Activated CD4-positive, alpha-beta T cell treated with anti-CD3 and anti-CD28 coated beads, Interleukin-2, amount 50 U/mL, for 24 hours (primary cell): Measurements from ENCODE around the gene MEX3C.

Experiments
- DNase-seq, 2 donors: peaks; one replicate each; pipeline ENCODE4 v3.0.0-alpha.2; 2020; ENCODE audit warnings: low read depth in 1 of 2, low spot score in 1 of 2

MEX3C gene

DNA sequence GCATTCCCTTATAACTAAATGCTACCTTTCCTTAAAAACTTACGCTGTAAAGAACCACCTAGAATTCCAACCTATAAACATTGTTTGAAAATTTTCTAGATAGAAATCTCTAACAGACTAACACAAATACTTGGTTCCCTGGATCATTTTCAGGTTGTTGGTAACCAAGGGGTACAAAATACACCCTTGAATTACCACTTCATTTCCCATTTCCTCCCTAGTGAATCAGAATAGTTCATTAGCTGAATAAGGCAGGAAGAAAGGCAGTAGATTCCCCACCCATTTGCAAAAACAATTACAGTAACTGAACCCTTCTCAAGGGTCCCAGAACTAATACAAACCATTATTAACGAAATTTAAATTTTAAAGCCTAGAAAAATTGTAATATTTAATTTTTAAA, 5.5 kb downstream of the MEX3C start:
- no peak for DNase-seq

GRCh38 chr18:51191128-51191717, 6.3 kb downstream of the MEX3C start:
- no peak for DNase-seq

DNA sequence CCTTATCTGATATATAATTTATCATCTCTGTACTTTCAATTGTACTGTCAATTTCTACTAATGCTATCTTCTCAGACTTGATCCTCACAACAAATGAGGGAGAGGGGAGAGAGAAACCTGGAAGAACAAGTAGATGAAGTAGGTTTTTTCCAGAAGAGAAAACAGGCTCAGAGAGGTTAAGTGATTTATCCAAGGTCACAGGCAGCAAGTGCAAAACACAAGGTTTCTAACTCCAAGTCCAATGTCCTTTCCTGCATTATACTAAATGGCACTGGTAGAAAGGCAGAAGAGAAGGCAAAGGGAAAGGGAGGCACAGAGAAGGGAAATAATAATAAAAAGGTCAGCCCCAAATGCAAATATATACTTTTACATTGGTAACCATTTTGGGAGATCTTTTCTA, 7.5 kb downstream of the MEX3C start:
- DNase-seq: no peak

DNA sequence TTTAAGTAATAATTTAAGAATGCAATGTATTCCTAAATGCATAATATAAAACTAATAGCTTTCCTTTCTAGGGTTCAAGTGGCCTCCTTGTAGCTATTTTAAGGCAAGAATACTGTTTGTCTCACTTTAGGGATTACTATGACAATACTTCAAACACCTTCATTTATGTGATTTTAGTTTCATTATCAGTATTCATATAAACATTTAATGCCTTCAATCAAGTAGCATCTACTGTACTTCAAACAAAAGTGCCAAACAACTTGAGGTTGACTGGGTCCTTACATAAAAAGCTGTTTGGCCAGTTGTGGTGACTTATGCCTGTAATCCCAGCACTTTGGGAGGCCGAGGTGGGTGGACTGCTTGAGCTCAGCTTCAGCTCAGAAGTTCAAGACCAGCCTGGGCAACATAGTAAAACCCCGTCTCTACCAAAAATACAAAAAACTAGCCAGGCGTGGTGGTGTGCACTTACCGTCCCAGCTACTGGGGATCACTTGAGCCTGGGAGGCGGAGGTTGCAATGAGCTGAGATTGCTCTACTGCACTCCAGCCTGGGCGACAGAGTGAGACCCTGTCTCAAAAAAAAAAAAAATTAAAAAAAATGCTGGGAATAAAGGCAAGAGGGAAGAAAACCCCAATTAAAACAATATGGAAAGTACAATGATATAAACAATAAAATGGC, 9.3 kb downstream of the MEX3C start:
- no peak for DNase-seq

GRCh38 chr18:51185075-51185474, 12.4 kb downstream of the MEX3C start:
- DNase-seq: no peak

- no peak for DNase-seq
Measured at GRCh38 chr18:51184091-51184457, 13.4 kb downstream of the MEX3C start.

DNA sequence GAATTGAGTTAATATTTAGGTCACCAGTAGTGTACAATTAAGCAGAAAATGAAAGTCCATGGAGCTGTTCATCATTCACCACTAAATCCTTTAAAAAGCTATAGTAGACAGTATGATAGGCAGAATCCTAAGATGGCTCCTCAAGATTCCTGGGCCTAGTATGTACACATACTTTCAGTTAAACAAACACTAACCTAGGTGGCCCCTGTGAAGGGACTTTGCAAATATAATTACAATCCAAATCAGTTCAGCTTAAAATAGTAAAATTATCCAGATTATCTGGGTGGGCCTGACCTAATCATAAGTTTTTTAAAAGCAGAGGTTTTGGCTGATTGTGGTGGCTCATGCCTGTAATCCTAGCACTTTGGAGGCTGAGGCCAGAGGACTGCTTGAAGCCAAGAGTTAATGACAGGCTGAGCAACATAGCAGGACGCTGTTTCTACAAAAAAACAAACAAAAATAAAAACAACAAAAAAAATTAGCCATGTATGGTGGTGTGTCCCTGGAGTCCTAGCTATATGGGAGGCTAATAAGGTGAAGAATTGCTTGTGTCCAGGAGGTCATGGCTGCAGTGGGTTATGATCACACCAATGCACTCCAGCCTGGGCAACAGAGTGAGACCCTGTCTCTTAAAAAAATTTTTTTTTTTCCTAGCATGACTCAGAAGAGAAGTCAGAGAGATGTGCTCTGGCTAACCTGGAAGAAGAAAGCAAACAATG, 13.9 kb downstream of the MEX3C start:
- no peak for DNase-seq

GRCh38 chr18:51182824-51183223, 14.7 kb downstream of the MEX3C start:
- DNase-seq: no peak

DNA sequence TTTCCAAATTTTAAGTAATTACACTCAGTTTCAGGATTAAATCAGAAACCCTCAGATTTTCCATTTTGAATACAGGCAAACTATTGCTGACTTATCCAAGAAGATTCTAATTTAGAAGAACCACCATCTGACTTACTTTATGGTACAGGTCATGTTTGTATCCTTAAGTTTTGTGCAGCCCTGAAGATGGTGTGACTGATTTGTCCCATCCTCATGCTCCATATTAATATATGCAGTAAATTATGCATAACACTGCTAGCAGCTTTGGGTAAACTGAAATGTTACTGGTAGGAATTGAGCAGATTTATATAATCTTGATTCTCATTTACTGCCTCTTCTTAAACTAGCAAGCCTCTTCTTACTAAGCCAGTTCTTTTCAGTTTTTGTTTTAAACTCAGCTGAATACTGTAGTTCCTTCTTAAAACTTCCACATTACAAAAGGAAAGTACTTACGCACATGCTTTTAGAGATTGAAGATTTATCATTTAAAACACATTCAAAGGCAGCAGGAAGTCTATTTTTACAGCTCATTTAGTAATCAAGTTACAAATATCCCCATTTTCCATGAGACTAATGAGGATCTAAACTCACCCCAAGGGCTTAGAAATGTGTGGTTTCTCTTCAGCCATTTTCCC, 25.7 kb downstream of the MEX3C start:
- DNase-seq: no peak

DNA sequence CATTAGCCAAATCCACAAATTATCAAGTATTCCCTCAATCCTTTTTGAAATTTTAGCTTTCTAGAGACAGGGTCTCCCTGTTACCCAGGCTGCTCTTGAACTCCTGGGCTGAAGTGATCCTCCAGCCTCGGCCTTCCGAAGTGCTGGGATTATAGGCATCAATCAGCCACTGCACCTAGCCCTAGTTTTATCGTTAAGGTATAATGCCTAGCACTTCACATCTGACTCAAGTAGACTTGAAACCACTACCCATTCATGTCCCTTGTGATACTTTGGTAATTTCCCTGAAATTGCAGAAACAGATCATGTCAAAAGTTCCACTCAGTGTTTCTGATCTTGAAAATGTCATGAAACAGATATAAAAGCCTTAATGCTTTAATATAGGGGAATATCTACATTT, 26.3 kb downstream of the MEX3C start:
- no peak for DNase-seq

DNA sequence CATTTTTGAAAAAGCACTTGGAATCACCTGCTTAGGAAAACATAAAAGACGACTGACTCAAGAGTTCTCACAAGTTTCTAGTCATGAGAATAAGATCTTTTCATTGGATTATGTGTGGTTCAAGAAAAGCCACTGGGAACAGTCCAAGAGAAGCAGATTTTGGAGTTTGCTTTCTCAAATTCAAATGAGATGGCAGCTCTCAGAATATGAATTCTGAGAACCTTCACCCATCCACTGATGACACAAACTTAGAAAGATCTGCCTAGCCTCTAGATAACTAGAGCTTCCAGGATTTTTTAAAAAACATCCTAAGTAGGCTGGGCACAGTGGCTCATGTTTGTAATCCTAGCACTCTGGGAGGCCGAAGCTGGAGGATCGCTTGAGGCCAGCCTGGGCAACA, 26.8 kb downstream of the MEX3C start:
- DNase-seq: no peak

DNA sequence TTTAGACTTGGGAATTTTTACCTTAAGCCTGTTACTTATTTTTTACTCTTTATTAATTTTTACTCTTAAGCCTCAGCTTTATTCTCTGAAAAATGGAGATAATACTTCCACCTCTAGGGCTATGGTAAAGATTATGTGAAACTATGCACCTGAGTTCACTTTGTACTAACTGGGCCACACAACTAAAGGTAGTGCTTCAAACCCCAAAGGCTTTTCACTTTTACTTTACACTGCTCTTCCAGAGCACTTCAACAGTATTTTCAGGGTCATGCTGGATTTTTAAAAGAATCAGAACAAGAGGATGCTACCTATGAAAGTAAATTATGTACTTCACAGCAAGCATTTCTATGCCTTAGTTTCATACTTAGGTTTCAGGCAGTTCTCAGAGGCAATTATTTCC, 27.8 kb downstream of the MEX3C start:
- no peak for DNase-seq

DNA sequence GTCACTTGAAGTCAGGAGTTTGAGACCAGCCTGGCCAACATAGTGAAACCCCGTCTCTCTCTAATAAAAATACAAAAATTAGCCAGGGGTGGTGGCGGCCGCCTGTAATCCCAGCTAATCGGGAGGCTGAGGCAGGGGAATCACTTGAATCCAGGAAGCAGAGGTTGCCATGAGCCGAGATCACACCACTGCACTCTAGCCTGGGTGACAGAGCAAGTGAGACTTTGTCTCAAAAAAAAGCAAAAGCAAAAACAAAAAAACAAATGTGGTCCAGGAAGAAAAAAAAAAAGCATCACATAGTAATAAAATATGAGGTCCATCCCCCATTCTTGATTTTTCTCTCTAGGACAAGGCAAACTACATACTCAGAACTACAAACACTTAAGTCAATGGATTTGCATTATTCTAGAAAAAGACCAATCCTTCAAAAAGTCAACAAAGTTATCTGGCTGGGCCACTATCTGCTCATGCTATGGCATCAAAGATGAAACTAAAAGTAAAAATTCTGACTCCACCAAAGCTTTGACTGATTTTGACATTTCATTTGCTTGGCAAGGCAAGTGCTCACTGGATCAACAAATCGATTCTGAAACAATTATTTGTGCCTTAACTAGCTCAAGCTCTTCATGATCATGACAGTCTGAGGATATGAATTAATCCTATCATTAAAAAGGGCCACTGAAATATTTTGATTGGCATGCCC, 28.4 kb downstream of the MEX3C start:
- DNase-seq: no peak

GRCh38 chr18:51168026-51168742, 29.3 kb downstream of the MEX3C start:
- no peak for DNase-seq

- no peak for DNase-seq
Measured at GRCh38 chr18:51165296-51165695, 32.2 kb downstream of the MEX3C start.

DNA sequence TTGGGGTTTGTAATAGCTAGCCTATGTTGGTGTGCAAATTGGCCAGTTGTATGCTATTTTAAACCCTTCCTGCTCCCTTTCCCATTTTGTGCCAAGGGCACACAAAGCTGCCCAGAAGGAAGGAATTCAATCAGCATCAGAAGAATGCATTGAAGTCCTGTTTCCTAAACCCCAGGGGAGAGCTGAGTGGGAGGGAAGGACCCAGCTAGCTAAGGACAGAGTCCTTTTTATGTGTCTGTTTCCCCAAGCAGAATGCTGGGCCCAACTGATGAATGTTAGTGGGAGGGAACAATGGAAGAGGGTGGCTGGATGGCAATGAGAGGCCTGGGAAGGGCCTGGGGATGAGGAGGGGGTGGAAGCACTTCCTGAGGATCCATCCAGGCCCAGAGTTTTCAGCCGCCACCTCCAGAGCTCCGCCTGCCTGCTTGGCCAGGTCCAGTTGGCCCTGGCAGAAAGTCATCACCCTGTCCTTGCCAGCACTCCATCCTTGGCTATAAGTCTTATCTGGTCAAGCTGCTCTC, 32.7 kb downstream of the MEX3C start:
- DNase-seq: no peak

- DNase-seq: no peak
Measured at GRCh38 chr18:51164342-51164741, 33.1 kb downstream of the MEX3C start.

DNA sequence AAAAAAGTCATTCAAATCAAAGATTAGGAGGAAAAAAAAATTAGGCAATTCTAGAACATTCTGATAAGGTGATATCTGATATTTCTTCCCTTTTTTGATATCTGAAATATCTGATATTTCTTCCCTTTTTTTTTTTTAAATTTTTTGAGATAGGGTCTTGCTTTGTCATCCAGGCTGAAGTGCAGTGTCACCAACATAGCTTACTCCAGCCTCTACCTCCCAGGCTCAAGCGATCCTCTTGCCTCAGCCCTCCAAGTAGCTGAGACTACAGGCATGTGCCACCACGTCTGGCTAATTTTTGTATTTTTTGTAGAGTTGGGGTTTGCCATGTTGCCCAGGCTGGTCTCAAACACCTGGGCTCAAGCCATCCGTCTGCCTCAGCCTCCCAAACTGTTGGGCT, 33.9 kb downstream of the MEX3C start:
- no peak for DNase-seq

DNA sequence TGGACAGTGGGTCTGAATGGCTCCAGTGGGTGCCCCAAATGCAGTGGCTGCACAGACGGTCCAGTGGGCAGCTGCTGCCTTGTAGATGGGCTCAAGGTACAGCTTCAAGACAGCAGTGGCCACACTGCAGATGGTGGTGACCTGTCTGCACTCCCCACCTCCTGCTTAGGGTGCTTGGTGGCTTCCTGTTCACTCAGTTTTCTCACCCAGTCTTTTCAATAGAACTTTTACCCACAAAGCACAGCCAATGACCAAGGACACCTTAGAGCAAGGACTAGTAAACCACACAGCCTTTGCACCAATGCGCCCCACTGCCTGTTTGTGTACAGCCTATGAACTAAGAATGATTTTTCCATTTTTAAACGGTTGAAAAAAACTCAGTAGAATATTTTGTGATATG, 34.9 kb downstream of the MEX3C start:
- DNase-seq: no peak

- no peak for DNase-seq
Measured at GRCh38 chr18:51160646-51161045, 36.8 kb downstream of the MEX3C start.

- DNase-seq: no peak
Measured at GRCh38 chr18:51157215-51157614, 40.3 kb downstream of the MEX3C start.
